Activated CD4-positive, alpha-beta T cell treated with anti-CD3 and anti-CD28 coated beads for 36 hours (primary cell): Measurements from ENCODE around the gene DSCAML1. TPM values are rescaled to one million over a fixed set of nuclear protein-coding genes. Genes with fewer than 3 reads are reported as not detected.
"Not testable (repeated sequence)": the region's sequence is repeated elsewhere in the genome, so short reads cannot be mapped to it uniquely, and the experiment has no call there.

ENCODE experiments used
- ATAC-seq: fragments of 200-7000 bp; cut with Tn5 transposase; one replicate; pipeline ENCODE4 v1.10.0; 2021; ENCODE audit warnings: mild to moderate bottlenecking, moderate library complexity
- CTCF ChIA-PET: fragments of 350-600 bp; sonication (Branson Sonifier 250); formaldehyde crosslinking; loops from one replicate; lab custom pipeline; 2021; ENCODE audit warnings: antibody characterized with exemption; lab: Charles Lee
- POLR2A ChIA-PET: fragments of 350-600 bp; sonication (Branson Sonifier 250); formaldehyde crosslinking; loops from one replicate; lab custom pipeline; 2021; ENCODE audit warnings: antibody characterized with exemption, inconsistent platforms; lab: Charles Lee
- DNase-seq: peaks from one replicate; pipeline ENCODE4 v3.0.0-alpha.2; 2020
- H3K27ac Mint-ChIP-seq: one replicate; pipeline ENCODE4 v1.8.0; 2021; ENCODE audit warnings: mixed read lengths
- H3K27me3 Mint-ChIP-seq: one replicate; pipeline ENCODE4 v1.8.0; 2021; ENCODE audit warnings: mixed read lengths
- H3K36me3 Mint-ChIP-seq: one replicate; pipeline ENCODE4 v1.8.0; 2021; ENCODE audit warnings: low read depth, mixed read lengths
- H3K4me1 Mint-ChIP-seq: one replicate; pipeline ENCODE4 v1.8.0; 2021; ENCODE audit warnings: mixed read lengths
- H3K4me3 Mint-ChIP-seq: one replicate; pipeline ENCODE4 v1.8.0; 2021; ENCODE audit warnings: mild to moderate bottlenecking, moderate library complexity, mixed read lengths
- H3K9me3 Mint-ChIP-seq: one replicate; pipeline ENCODE4 v1.8.0; 2021; ENCODE audit warnings: low read depth, mixed read lengths
- intact Hi-C, 2 experiments: fragments of 100-400 bp; cut with DNase I in 1 of 2; cut with micrococcal nuclease in 1 of 2; formaldehyde crosslinking; loops; one replicate each; pipeline versions ENCODE4 v1.14.2 to v1.15.1; 2022 to 2024; cut with DNase I, micrococcal nuclease
- total RNA-seq, 2 experiments: library from RNA; stranded (reverse); gene quantifications; one replicate each; pipeline ENCODE4 v1.2.3, GENCODE V29; 2021

DSCAML1 gene
- total RNA-seq, 2 experiments from 2014 or later = 0.05 to 0.67 TPM

GRCh38 chr11:117457031-117457785, 339.8 kb downstream of the DSCAML1 start:
- Mint-ChIP-seq H3K36me3 (peaks cover 2% of the 10 kb centered on the region), H3K27me3 (peaks cover 8% of the 10 kb centered on the region), H3K27ac (peak overlapping the region; percentile 47), H3K4me1 (peaks cover 17% of the 10 kb centered on the region), H3K4me3 (no peak overlapping the region), H3K9me3 (peaks cover 14% of the 10 kb centered on the region)
- DNase-seq (no peak), ATAC-seq (no peak)
- POLR2A ChIA-PET = interaction anchor here (0.7 kb wide), 1 partner anchor 1168 kb away, joined by 3 read pairs; no protein-coding TSS in a partner anchor
- CTCF ChIA-PET = interaction anchor here (1.1 to 1.4 kb wide), 2 partner anchors 18 to 31 kb away, joined by 3 to 6 read pairs; no protein-coding TSS in a partner anchor
- intact Hi-C loops = loop anchor here in 1 of 2 experiments (5.0 kb wide), 1 partner anchor 490 kb away; no protein-coding TSS in a partner anchor

DNA sequence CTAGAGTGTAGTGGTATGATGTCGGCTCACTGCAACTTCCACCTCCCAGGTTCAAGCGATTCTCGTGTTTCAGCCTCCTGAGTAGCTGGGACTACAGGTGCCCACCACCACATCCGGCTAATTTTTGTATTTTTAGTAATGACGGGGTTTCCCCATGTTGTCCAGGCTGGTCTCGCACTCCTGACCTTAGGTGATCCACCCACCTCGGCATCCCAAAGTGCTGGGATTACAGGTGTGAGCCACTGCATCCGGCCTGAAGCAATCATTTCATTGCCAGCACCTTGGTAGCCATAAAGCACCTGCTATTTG, 340.3 kb downstream of the DSCAML1 start:
- not testable (repeated sequence) for H3K27me3 Mint-ChIP-seq, H3K36me3 Mint-ChIP-seq, DNase-seq, H3K27ac Mint-ChIP-seq, H3K4me3 Mint-ChIP-seq, ATAC-seq
- peaks cover 17% of the 10 kb centered on the region for H3K4me1 Mint-ChIP-seq
- POLR2A ChIA-PET = interaction anchor here (0.7 kb wide), 1 partner anchor 1167 kb away, joined by 3 read pairs; no protein-coding TSS in a partner anchor
- intact Hi-C loops = loop anchor here in 1 of 2 experiments (5.0 kb wide), 1 partner anchor 491 kb away; no protein-coding TSS in a partner anchor
- peaks cover 14% of the 10 kb centered on the region for H3K9me3 Mint-ChIP-seq
- CTCF ChIA-PET = interaction anchor here (1.1 to 1.4 kb wide), 2 partner anchors 18 to 30 kb away, joined by 3 to 6 read pairs; no protein-coding TSS in a partner anchor

GRCh38 chr11:117456027-117456720, 340.8 kb downstream of the DSCAML1 start:
- ChIA-PET POLR2A (interaction anchor here (0.7 kb wide), 1 partner anchor 1167 kb away, joined by 3 read pairs; no protein-coding TSS in a partner anchor), CTCF (interaction anchor here (0.6 to 1.4 kb wide), 3 partner anchors 13 to 30 kb away, joined by 3 to 6 read pairs (median 3); no protein-coding TSS in a partner anchor)
- Mint-ChIP-seq H3K9me3 (peaks cover 14% of the 10 kb centered on the region), H3K4me1 (peaks cover 17% of the 10 kb centered on the region), H3K4me3 (no peak overlapping the region), H3K27me3 (peaks cover 8% of the 10 kb centered on the region), H3K27ac (peak overlapping the region; percentile 26), H3K36me3 (peaks cover 2% of the 10 kb centered on the region)
- intact Hi-C loops = loop anchor here in 1 of 2 experiments (5.0 kb wide), 1 partner anchor 491 kb away; no protein-coding TSS in a partner anchor
- peak; percentile 72 for DNase-seq
- ATAC-seq = peak; percentile 91

- ChIA-PET CTCF (no interaction called here), POLR2A (no interaction called here)
- DNase-seq (no peak), ATAC-seq (no peak)
- Mint-ChIP-seq H3K4me1 (peaks cover 17% of the 10 kb centered on the region), H3K36me3 (peaks cover 2% of the 10 kb centered on the region), H3K27me3 (peaks cover 8% of the 10 kb centered on the region), H3K9me3 (peaks cover 14% of the 10 kb centered on the region), H3K4me3 (no peak overlapping the region), H3K27ac (no peak overlapping the region)
- intact Hi-C loops = no loop called here
Measured at GRCh38 chr11:117454564-117454917, 342.5 kb downstream of the DSCAML1 start.

- peaks cover 14% of the 10 kb centered on the region for H3K9me3 Mint-ChIP-seq
- POLR2A ChIA-PET = no interaction called here
- no peak overlapping the region for H3K27ac Mint-ChIP-seq
- H3K36me3 Mint-ChIP-seq = peaks cover 2% of the 10 kb centered on the region
- ATAC-seq (no peak), DNase-seq (no peak)
- no peak overlapping the region for H3K4me3 Mint-ChIP-seq
- CTCF ChIA-PET = no interaction called here
- intact Hi-C loops = no loop called here
- peaks cover 8% of the 10 kb centered on the region for H3K27me3 Mint-ChIP-seq
- H3K4me1 Mint-ChIP-seq = peaks cover 17% of the 10 kb centered on the region
Measured at GRCh38 chr11:117453886-117454563, 343.0 kb downstream of the DSCAML1 start.

DNA sequence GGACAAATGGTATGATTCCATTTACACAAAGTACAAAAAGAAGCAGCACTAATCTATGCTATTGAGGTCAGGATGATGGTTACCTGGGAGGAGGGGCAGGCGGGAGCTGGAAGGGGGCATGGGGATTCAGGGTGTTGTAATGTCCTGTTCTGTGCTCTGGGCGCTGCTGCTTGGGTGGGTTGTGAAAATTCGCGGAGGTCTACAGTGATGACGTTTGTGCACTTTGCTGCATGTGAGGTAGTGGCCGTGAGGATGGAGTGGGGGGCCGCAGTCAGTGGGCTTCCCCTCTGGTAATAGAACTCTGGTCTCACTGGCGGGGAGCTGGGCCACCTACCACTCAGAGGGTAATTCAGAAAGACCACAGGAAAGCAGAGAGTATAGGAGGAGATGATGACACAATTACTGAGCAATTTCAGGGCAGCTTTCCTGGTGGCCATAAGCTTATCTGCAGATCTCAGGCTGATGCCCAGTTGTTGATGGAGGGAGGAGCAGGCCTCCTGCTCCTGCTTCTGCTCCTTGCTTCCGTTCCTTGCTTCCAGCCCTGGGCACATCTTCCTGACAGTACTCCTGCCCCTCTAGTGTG, 347.8 kb downstream of the DSCAML1 start:
- peaks cover 5% of the 10 kb centered on the region for H3K27me3 Mint-ChIP-seq
- no peaks in the 10 kb centered on the region for H3K4me1 Mint-ChIP-seq

DNA sequence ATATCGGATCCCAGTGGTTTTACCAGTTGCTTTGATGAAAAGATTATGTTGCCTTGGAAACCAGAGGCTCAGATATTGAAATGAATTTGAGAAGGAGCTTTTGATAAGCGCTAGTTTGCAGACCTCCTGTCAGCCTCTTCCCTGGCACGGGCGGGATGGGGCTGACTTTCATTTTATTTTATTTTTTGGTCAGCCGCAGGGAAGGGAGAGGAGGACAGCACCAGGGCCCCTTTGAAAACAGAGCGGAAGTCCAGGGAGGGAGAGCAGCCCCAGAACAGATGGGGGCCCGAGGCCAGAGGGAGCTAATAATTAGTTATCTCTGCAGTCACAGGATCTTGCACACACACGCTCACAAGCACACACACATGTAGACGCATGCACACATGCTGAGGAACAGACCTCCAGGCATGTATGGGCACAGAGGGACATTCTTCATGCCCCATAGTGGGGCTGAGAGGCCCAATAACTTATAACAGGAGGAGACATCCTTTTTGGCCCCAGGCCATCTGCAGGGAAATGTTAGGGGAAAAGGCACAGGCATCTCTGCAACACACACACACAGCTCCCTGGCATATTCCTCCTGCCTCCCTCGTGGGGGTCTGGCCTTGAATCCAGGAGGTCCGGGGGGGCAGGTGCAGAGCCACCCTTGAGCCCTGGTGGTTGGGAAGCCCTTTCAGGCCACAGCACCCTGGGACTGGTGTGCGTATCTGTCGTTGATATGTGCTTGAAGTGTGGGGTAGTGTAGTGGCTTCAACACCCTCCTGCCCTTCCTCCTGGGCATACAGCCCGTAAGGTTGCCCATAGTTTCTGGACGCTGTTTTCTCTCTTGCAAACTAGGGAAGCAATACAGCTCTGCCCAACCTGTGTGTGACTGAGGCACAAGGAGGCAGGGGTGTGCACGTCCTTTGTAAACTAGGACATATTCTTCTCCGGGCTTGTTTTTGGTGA, 352.0 kb downstream of the DSCAML1 start:
- H3K4me3 Mint-ChIP-seq = no peak overlapping the region
- intact Hi-C loops = no loop called here
- no peaks in the 10 kb centered on the region for H3K4me1 Mint-ChIP-seq
- H3K9me3 Mint-ChIP-seq = no peaks in the 10 kb centered on the region
- H3K36me3 Mint-ChIP-seq = no peaks in the 10 kb centered on the region
- POLR2A ChIA-PET = interaction anchor here (0.6 kb wide), 1 partner anchor 176 kb away, joined by 4 read pairs; no protein-coding TSS in a partner anchor
- H3K27me3 Mint-ChIP-seq = peaks cover 19% of the 10 kb centered on the region
- ATAC-seq (no peak), DNase-seq (no peak)
- CTCF ChIA-PET = interaction anchor here (0.6 to 1.9 kb wide), 6 partner anchors 18 to 220 kb away, joined by 3 to 7 read pairs (median 3); no protein-coding TSS in a partner anchor
- H3K27ac Mint-ChIP-seq = no peak overlapping the region

More for the DNA sequence above, 347.8 kb downstream of the DSCAML1 start:
- CTCF ChIA-PET = interaction anchor here (0.7 kb wide), 1 partner anchor 1336 kb away, joined by 3 read pairs; no protein-coding TSS in a partner anchor
- ATAC-seq = no peak
- POLR2A ChIA-PET = no interaction called here
- intact Hi-C loops = no loop called here
- H3K9me3 Mint-ChIP-seq = peaks cover 5% of the 10 kb centered on the region
- no peak overlapping the region for H3K27ac Mint-ChIP-seq
- no peak for DNase-seq
- H3K4me3 Mint-ChIP-seq = no peak overlapping the region
- no peaks in the 10 kb centered on the region for H3K36me3 Mint-ChIP-seq

- intact Hi-C loops = no loop called here
- Mint-ChIP-seq H3K27me3 (peaks cover 24% of the 10 kb centered on the region), H3K27ac (no peak overlapping the region), H3K4me3 (no peak overlapping the region), H3K36me3 (no peaks in the 10 kb centered on the region), H3K9me3 (no peaks in the 10 kb centered on the region), H3K4me1 (no peaks in the 10 kb centered on the region)
- CTCF ChIA-PET = interaction anchor here (0.6 to 1.9 kb wide), 4 partner anchors 17 to 177 kb away, joined by 3 to 7 read pairs (median 5); no protein-coding TSS in a partner anchor
- DNase-seq (no peak), ATAC-seq (no peak)
- POLR2A ChIA-PET = no interaction called here
Measured at GRCh38 chr11:117444256-117444655, 352.8 kb downstream of the DSCAML1 start.

DNA sequence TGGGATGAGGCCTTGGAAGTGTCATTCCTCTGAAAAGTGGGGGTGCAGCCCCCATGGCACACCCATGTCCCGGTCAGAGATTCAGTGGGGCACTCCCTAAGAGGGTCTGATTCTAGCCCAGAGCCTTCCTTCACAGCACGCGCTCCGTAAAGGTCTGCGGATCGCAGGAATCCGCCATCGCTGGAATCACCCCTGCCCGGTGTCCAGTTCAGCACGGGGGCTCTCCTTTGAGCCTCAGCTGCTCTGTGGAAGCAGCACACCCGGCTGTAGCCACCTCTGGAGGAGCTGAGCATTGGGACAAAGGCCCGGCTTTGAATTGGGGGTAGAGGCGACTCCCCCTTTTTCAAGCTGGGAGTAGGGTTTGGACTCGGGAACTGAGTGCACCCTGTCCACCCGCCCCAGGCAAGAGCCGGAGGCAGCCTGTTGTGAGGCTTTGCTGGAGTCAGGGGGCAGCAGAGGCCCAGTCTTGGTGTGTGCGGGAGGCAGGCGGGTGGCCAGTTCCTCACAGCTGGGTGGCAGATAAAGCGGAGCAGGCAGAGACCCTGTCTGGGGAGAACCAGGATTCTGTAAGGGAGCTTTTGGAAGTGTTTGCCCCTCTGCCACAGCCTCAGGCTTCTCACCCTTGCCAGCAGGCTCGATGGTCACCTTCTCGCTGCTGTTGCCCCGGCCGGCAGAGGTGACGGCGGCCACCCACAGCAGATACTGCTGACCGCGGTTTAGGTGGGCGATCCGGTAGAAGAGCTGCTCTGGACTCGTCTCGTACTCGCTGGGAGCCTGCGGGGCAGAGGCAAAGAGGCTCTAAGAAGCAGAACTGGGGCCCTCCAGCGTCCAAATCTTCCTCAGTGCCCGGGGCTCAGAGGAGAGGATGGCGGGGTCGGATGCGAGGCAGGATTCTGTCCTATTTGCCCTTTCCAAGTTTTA, 353.5 kb downstream of the DSCAML1 start:
- ChIA-PET POLR2A (no interaction called here), CTCF (interaction anchor here (0.6 to 1.9 kb wide), 6 partner anchors 12 to 256 kb away, joined by 3 to 7 read pairs (median 4); no protein-coding TSS in a partner anchor)
- H3K4me1 Mint-ChIP-seq = no peaks in the 10 kb centered on the region
- no peak overlapping the region for H3K4me3 Mint-ChIP-seq
- DNase-seq (peak; percentile 59), ATAC-seq (peak; percentile 53)
- no peaks in the 10 kb centered on the region for H3K36me3 Mint-ChIP-seq
- H3K27ac Mint-ChIP-seq = no peak overlapping the region
- intact Hi-C loops = loop anchor here in 1 of 2 experiments (1.0 kb wide), 1 partner anchor 36 kb away; no protein-coding TSS in a partner anchor
- H3K9me3 Mint-ChIP-seq = no peaks in the 10 kb centered on the region
- peaks cover 24% of the 10 kb centered on the region for H3K27me3 Mint-ChIP-seq
